Measurements from ENCODE around the gene FECH. TPM values are rescaled to one million over a fixed set of nuclear protein-coding genes. Genes with fewer than 3 reads are reported as not detected.

FECH gene
- total RNA-seq, 2 donors from 2014 or later, result 24.2 to 32.6 TPM

GRCh38 chr18:57505231-57505630 lies 81.3 kb downstream of the FECH start:
- ATAC-seq (replicated peaks in 1 of 2) (no peak), DNase-seq (no peak)
- Mint-ChIP-seq H3K36me3 (ENCODE audit: insufficient read depth in 2 of 2) (no peaks in the 10 kb centered on the region), H3K27ac (no peak overlapping the region), H3K27me3 (ENCODE audit: low read depth) (peaks cover 37% of the 10 kb centered on the region), H3K9me3 (peaks cover 0 to 5% of the 10 kb centered on the region in 2 donors), H3K4me3 (no peak overlapping the region), H3K4me1 (ENCODE audit: low read depth) (no peaks in the 10 kb centered on the region)

GRCh38 chr18:57502624-57503023 lies 83.9 kb downstream of the FECH start:
- no peaks in the 10 kb centered on the region for H3K4me1 Mint-ChIP-seq (ENCODE audit: low read depth)
- peaks cover 25% of the 10 kb centered on the region for H3K27me3 Mint-ChIP-seq (ENCODE audit: low read depth)
- peaks cover 0 to 3% of the 10 kb centered on the region in 2 donors for H3K9me3 Mint-ChIP-seq
- ATAC-seq (replicated peaks in 1 of 2) (no peak), DNase-seq (no peak)
- H3K27ac Mint-ChIP-seq, result no peak overlapping the region
- H3K4me3 Mint-ChIP-seq, result no peak overlapping the region
- no peaks in the 10 kb centered on the region for H3K36me3 Mint-ChIP-seq (ENCODE audit: insufficient read depth in 2 of 2)

- no peaks in the 10 kb centered on the region for H3K36me3 Mint-ChIP-seq (ENCODE audit: insufficient read depth in 2 of 2)
- no peaks in the 10 kb centered on the region for H3K4me1 Mint-ChIP-seq (ENCODE audit: low read depth)
- H3K27ac Mint-ChIP-seq, result no peak overlapping the region
- H3K27me3 Mint-ChIP-seq (ENCODE audit: low read depth), result peaks cover 8% of the 10 kb centered on the region
- no peak overlapping the region for H3K4me3 Mint-ChIP-seq
- H3K9me3 Mint-ChIP-seq, result no peaks in the 10 kb centered on the region
- ATAC-seq (replicated peaks in 1 of 2), result no peak
- no peak for DNase-seq
These were observed 87.7 kb downstream of the FECH start for GRCh38 chr18:57498682-57499256.

Other genes starting within 250 kb of the FECH start
- gene ST8SIA3, start 234.1 kb downstream of the FECH start, total RNA-seq, result not detected
- gene ONECUT2, start 151.3 kb downstream of the FECH start, total RNA-seq, result under 1 TPM; 0.02 TPM
- 100 to 1,000 TPM; 130 to 137 TPM for gene NARS1, start 35.1 kb upstream of the FECH start, total RNA-seq
- not detected for gene ATP8B1, start 216.6 kb upstream of the FECH start, total RNA-seq